HCT116 (cell line): Measurements from ENCODE around the gene VAV2. TPM values are rescaled to one million over a fixed set of nuclear protein-coding genes. Genes with fewer than 3 reads are reported as not detected.

Experiments
- ATAC-seq: fragments of 200-7000 bp; cut with Tn5 transposase; 2 replicates; pipeline ENCODE4 v1.9.1; 2020; ENCODE audit warnings: mild to moderate bottlenecking, moderate library complexity
- BruUV-seq: library from RNA; stranded (reverse); fragments of 400-500 nt; replicated peaks from 2 replicates; lab custom pipeline; 2021; lab: Mats Ljungman, UMichigan
- CTCF ChIA-PET: fragments of 300-600 bp; sonication (Branson Sonifier 250); formaldehyde crosslinking; loops from one replicate; lab custom pipeline; 2021; ENCODE audit warnings: antibody characterized with exemption; lab: Charles Lee
- POLR2A ChIA-PET: fragments of 300-600, 350-600 bp; sonication (Branson Sonifier 250); formaldehyde crosslinking; loops from one replicate; lab custom pipeline; 2021; ENCODE audit warnings: antibody characterized with exemption; lab: Charles Lee
- RAD21 ChIA-PET, 2 experiments: fragments of 300-600 bp; sonication (Branson Sonifier 250); formaldehyde crosslinking; loops; one replicate each; lab custom pipeline; 2023; ENCODE audit warnings: low total read pairs in 2 of 2; ENCODE audit not compliant: uncharacterized antibody in 2 of 2, unreplicated experiment in 2 of 2, low non-redundant PET in 1 of 2; lab: Charles Lee
- DNase-seq: peaks from one replicate; pipeline ENCODE4 v3.0.0-alpha.2; 2010; ENCODE audit warnings: low read depth, low spot score
- H2AFZ ChIP-seq: fragments of 200-600 bp; shearing (Covaris generic), sonication (generic); 2 replicates; pipeline ENCODE4 v1.6.1; 2017; ENCODE audit warnings: low read depth, mixed run types, mixed read lengths, antibody characterized with exemption, low read length; ENCODE audit not compliant: poor library complexity, severe bottlenecking
- H3K27ac ChIP-seq: 2 replicates; pipeline ENCODE4 v1.5.1; 2012; ENCODE audit warnings: low read depth, low read length
- H3K27me3 ChIP-seq: fragments of 200-600 bp; sonication (generic); 2 replicates; pipeline ENCODE4 v1.6.1; 2016; ENCODE audit warnings: mixed run types, low read length, mixed read lengths; ENCODE audit not compliant: insufficient read depth
- H3K36me3 ChIP-seq, 2 experiments: fragments of 200-500 bp in 1 of 2; fragments of 200-600 bp in 1 of 2; sonication (Bioruptor generic) in 1 of 2; sonication (generic) in 1 of 2; 2 replicates each; pipeline versions ENCODE4 v1.5.1 to v1.6.1; 2014 to 2016; ENCODE audit warnings: low read length in 2 of 2, inconsistent platforms in 1 of 2, mixed read lengths in 1 of 2, mixed run types in 1 of 2; ENCODE audit not compliant: insufficient read depth in 2 of 2, control insufficient read depth in 1 of 2
- H3K4me1 ChIP-seq, 2 experiments: fragments of 200-600 bp in 1 of 2; sonication (generic) in 1 of 2; 2 replicates each; pipeline versions ENCODE4 v1.5.1 to v1.6.1; 2012 to 2017; ENCODE audit warnings: low read length in 2 of 2, inconsistent platforms in 1 of 2, mild to moderate bottlenecking in 1 of 2, mixed read lengths in 1 of 2, mixed run types in 1 of 2, moderate library complexity in 1 of 2; ENCODE audit not compliant: insufficient read depth in 2 of 2, control insufficient read depth in 1 of 2
- H3K4me2 ChIP-seq: fragments of 200-600 bp; sonication (generic); 2 replicates; pipeline ENCODE4 v1.6.1; 2017; ENCODE audit warnings: mixed run types, low read length, mixed read lengths
- H3K4me3 ChIP-seq, 2 experiments: fragments of 200-600 bp in 1 of 2; sonication (generic) in 1 of 2; replicated peaks in 1 of 2; 2 replicates each; pipeline ENCODE4 v1.5.1; 2011 to 2016; ENCODE audit warnings: low read length in 2 of 2, control low read depth in 1 of 2, low read depth in 1 of 2, mild to moderate bottlenecking in 1 of 2, mixed read lengths in 1 of 2, mixed run types in 1 of 2
- H3K79me2 ChIP-seq: fragments of 200-600 bp; sonication (generic); 2 replicates; pipeline ENCODE4 v1.6.1; 2017; ENCODE audit warnings: mild to moderate bottlenecking, mixed run types, low read length, moderate library complexity, mixed read lengths; ENCODE audit not compliant: insufficient read depth
- H3K9ac ChIP-seq: fragments of 200-600 bp; sonication (generic); 2 replicates; pipeline ENCODE4 v1.6.1; 2016; ENCODE audit warnings: low read length, mixed read lengths
- H3K9me2 ChIP-seq: fragments of 200-600 bp; sonication (generic), shearing (Covaris generic); 2 replicates; pipeline ENCODE4 v1.6.1; 2017; ENCODE audit warnings: mixed run types, mild to moderate bottlenecking, moderate library complexity; ENCODE audit not compliant: insufficient read depth
- H3K9me3 ChIP-seq, 2 experiments: fragments of 200-500 bp in 1 of 2; fragments of 200-600 bp in 1 of 2; sonication (Bioruptor generic) in 1 of 2; sonication (generic) in 1 of 2; 2 replicates each; pipeline ENCODE4 v1.6.1; 2014 to 2017; ENCODE audit warnings: low read length in 2 of 2, mixed read lengths in 2 of 2, inconsistent platforms in 1 of 2, low read depth in 1 of 2, mild to moderate bottlenecking in 1 of 2, mixed run types in 1 of 2, moderate library complexity in 1 of 2; ENCODE audit not compliant: control insufficient read depth in 1 of 2, insufficient read depth in 1 of 2
- H4K20me1 ChIP-seq: fragments of 200-600 bp; sonication (generic), shearing (Covaris generic); 2 replicates; pipeline ENCODE4 v1.6.1; 2017; ENCODE audit warnings: mixed run types, mild to moderate bottlenecking, moderate library complexity; ENCODE audit not compliant: insufficient read depth
- CEBPB ChIP-seq: IDR thresholded peaks from 2 replicates; pipeline ENCODE4 v1.6.1; 2012; ENCODE audit warnings: low read depth
- EZH2phosphoT487 ChIP-seq: fragments of 200-600 bp; IDR thresholded peaks from 2 replicates; pipeline ENCODE4 v1.6.1; 2018; ENCODE audit warnings: antibody characterized with exemption, borderline replicate concordance
- SIN3A ChIP-seq: IDR thresholded peaks from 2 replicates; pipeline ENCODE4 v1.6.1; 2012; ENCODE audit warnings: low read depth
- SP1 ChIP-seq: IDR thresholded peaks from 2 replicates; pipeline ENCODE4 v1.6.1; 2012; ENCODE audit warnings: low read depth
- TCF7L2 ChIP-seq: IDR thresholded peaks from 2 replicates; pipeline ENCODE4 v1.7.0; 2011; ENCODE audit warnings: borderline replicate concordance, inconsistent platforms; ENCODE audit not compliant: insufficient read depth, insufficient read length; ENCODE audit errors: extremely low read depth
- ZNF274 ChIP-seq: fragments of 200-500 bp; sonication (Bioruptor generic); IDR thresholded peaks from 2 replicates; pipeline ENCODE4 v1.6.1; 2014; ENCODE audit warnings: mild to moderate bottlenecking, low read depth, low read length, inconsistent platforms
- intact Hi-C: fragments of 100-400 bp; cut with micrococcal nuclease; formaldehyde crosslinking; loops from 2 replicates; pipeline ENCODE4 v1.10.0; 2022
- total RNA-seq: library from RNA; stranded (reverse); gene quantifications from one replicate; pipeline ENCODE4 v1.2.1, GENCODE V29; 2021; ENCODE audit not compliant: unreplicated experiment
- TF ChIP-seq, protein P1 (sequence below): IDR thresholded peaks from 2 replicates; pipeline ENCODE4 v1.6.1; 2012
- TF ChIP-seq, protein P2 (sequence below), 3 experiments: fragments of 200-600 bp in 1 of 3; sonication (generic) in 1 of 3; IDR thresholded peaks in 2 of 3; conservative IDR thresholded peaks in 1 of 3; 2 replicates each; pipeline ENCODE4 v1.5.1; 2012 to 2017; ENCODE audit warnings: low read depth in 2 of 3, low read length in 2 of 3, antibody characterized with exemption in 1 of 3, borderline replicate concordance in 1 of 3, control low read depth in 1 of 3, mild to moderate bottlenecking in 1 of 3, mixed read lengths in 1 of 3, mixed run types in 1 of 3, moderate library complexity in 1 of 3; ENCODE audit not compliant: insufficient read depth in 1 of 3
- TF ChIP-seq, protein P3 (sequence below): IDR thresholded peaks from 2 replicates; pipeline ENCODE4 v1.6.1; 2012; ENCODE audit warnings: low read depth

Gene VAV2
- total RNA-seq, 1 experiment from 2014 or later, result 33.2 TPM

DNA sequence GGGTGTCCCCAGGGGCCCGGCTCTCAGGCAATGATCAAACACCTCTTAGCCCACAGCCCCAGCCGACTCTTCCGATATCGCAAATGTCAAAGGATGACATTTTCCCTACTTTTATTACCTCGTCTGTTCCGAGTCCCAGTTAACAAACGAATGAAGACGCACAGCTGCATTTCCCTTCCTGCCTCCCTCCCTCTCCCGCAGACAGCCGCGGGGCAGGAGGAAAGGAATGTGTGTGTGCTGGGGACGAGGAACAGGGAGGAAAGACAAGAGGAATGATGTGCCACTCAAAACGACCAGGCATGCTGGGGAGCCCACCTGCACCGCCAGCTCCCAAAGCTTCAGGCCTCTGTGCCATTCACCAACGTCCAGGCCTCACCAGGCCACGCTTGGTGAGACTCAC, 128.1 kb downstream of the VAV2 start:
- H2AFZ ChIP-seq, result no peak overlapping the region
- no peaks in the 10 kb centered on the region for H3K9me2 ChIP-seq
- no peaks in the 10 kb centered on the region for H3K9me3 ChIP-seq
- ChIA-PET CTCF (interaction anchor here (0.9 kb wide), 1 partner anchor 9 kb away, joined by 3 read pairs; no protein-coding TSS in a partner anchor), POLR2A (no interaction called here), RAD21 (no interaction called here)
- H3K4me1 ChIP-seq, result no peaks in the 10 kb centered on the region
- intact Hi-C loops, result no loop called here
- peaks cover 23% of the 10 kb centered on the region; the same call in 1 of the 2 replicates for H3K79me2 ChIP-seq
- H3K27me3 ChIP-seq, result no peaks in the 10 kb centered on the region
- H3K36me3 ChIP-seq, result no peaks in the 10 kb centered on the region
- ATAC-seq (no peak), DNase-seq (no peak)
- no peak overlapping the region for H3K27ac ChIP-seq
- no peak overlapping the region for H3K9ac ChIP-seq
- TF ChIP-seq, protein P1, sequence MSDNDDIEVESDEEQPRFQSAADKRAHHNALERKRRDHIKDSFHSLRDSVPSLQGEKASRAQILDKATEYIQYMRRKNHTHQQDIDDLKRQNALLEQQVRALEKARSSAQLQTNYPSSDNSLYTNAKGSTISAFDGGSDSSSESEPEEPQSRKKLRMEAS, result no peak
- TF ChIP-seq TCF7L2 (no peak), SIN3A (no peak)
- TF ChIP-seq, protein P2, sequence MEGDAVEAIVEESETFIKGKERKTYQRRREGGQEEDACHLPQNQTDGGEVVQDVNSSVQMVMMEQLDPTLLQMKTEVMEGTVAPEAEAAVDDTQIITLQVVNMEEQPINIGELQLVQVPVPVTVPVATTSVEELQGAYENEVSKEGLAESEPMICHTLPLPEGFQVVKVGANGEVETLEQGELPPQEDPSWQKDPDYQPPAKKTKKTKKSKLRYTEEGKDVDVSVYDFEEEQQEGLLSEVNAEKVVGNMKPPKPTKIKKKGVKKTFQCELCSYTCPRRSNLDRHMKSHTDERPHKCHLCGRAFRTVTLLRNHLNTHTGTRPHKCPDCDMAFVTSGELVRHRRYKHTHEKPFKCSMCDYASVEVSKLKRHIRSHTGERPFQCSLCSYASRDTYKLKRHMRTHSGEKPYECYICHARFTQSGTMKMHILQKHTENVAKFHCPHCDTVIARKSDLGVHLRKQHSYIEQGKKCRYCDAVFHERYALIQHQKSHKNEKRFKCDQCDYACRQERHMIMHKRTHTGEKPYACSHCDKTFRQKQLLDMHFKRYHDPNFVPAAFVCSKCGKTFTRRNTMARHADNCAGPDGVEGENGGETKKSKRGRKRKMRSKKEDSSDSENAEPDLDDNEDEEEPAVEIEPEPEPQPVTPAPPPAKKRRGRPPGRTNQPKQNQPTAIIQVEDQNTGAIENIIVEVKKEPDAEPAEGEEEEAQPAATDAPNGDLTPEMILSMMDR (IDR thresholded peaks at IDR 0.05 in 2 of 3, conservative IDR thresholded peaks at IDR 0.05 in 1 of 3; ENCODE audit: borderline replicate concordance in 1 of 3, insufficient read depth in 1 of 3, low read depth in 2 of 3, low read length in 2 of 3), result no peak
- no peak overlapping the region for H3K4me2 ChIP-seq
- BruUV-seq, result no TSS peak
- no peak overlapping the region for H3K4me3 ChIP-seq
- H4K20me1 ChIP-seq, result no peaks in the 10 kb centered on the region

DNA sequence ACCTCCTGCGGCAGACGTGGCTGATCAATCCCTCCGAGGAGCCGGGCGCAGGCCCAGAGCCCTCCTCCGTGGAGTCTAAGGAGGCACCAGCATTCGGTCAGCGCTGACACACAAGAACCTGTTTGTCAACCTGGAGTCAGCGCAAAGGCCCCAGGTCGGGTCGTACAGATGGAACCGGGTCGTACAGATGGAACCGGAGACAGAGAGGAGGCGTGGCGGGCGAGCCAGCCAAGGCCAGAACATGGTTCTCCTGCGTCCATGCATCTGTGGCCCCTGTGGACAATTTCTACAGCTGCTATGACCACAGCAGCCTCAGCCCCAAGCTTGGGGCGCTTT, 128.9 kb downstream of the VAV2 start:
- no peaks in the 10 kb centered on the region for H4K20me1 ChIP-seq
- no peaks in the 10 kb centered on the region for H3K9me2 ChIP-seq
- ChIA-PET RAD21 (no interaction called here), POLR2A (interaction anchor here (1.0 kb wide), 1 partner anchor 12 kb away, joined by 3 read pairs; no protein-coding TSS in a partner anchor), CTCF (interaction anchor here (0.9 kb wide), 1 partner anchor 10 kb away, joined by 3 read pairs; no protein-coding TSS in a partner anchor)
- peaks cover 18% of the 10 kb centered on the region; the same call in 1 of the 2 replicates for H3K79me2 ChIP-seq
- H3K4me1 ChIP-seq, result no peaks in the 10 kb centered on the region
- H3K9me3 ChIP-seq, result no peaks in the 10 kb centered on the region
- no peak for ATAC-seq
- H3K9ac ChIP-seq, result no peak overlapping the region
- no peaks in the 10 kb centered on the region for H3K27me3 ChIP-seq
- no peak overlapping the region for H3K4me3 ChIP-seq
- H2AFZ ChIP-seq, result no peak overlapping the region
- intact Hi-C loops, result no loop called here
- no peaks in the 10 kb centered on the region for H3K36me3 ChIP-seq
- no peak overlapping the region for H3K4me2 ChIP-seq
- no peak for DNase-seq
- BruUV-seq, result no TSS peak
- no peak overlapping the region for H3K27ac ChIP-seq
- TF ChIP-seq, protein P2 (IDR thresholded peaks at IDR 0.05 in 2 of 3, conservative IDR thresholded peaks at IDR 0.05 in 1 of 3; ENCODE audit: borderline replicate concordance in 1 of 3, insufficient read depth in 1 of 3, low read depth in 2 of 3, low read length in 2 of 3), result no peak
- TF ChIP-seq, protein P3, sequence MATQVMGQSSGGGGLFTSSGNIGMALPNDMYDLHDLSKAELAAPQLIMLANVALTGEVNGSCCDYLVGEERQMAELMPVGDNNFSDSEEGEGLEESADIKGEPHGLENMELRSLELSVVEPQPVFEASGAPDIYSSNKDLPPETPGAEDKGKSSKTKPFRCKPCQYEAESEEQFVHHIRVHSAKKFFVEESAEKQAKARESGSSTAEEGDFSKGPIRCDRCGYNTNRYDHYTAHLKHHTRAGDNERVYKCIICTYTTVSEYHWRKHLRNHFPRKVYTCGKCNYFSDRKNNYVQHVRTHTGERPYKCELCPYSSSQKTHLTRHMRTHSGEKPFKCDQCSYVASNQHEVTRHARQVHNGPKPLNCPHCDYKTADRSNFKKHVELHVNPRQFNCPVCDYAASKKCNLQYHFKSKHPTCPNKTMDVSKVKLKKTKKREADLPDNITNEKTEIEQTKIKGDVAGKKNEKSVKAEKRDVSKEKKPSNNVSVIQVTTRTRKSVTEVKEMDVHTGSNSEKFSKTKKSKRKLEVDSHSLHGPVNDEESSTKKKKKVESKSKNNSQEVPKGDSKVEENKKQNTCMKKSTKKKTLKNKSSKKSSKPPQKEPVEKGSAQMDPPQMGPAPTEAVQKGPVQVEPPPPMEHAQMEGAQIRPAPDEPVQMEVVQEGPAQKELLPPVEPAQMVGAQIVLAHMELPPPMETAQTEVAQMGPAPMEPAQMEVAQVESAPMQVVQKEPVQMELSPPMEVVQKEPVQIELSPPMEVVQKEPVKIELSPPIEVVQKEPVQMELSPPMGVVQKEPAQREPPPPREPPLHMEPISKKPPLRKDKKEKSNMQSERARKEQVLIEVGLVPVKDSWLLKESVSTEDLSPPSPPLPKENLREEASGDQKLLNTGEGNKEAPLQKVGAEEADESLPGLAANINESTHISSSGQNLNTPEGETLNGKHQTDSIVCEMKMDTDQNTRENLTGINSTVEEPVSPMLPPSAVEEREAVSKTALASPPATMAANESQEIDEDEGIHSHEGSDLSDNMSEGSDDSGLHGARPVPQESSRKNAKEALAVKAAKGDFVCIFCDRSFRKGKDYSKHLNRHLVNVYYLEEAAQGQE, result no peak
- no peak for TF ChIP-seq ZNF274
- no peak for TF ChIP-seq EZH2phosphoT487
- TF ChIP-seq TCF7L2, result no peak
- TF ChIP-seq SP1, result no peak
- no peak for TF ChIP-seq CEBPB
